WTC11 (cell line): ENCODE measurements around the gene OSBPL10. TPM values are rescaled to one million over a fixed set of nuclear protein-coding genes. Genes with fewer than 3 reads are reported as not detected.

Source experiments
- ATAC-seq: fragments of 200-7000 bp; cut with Tn5 transposase; 2 replicates; pipeline ENCODE4 v1.10.0; 2021; ENCODE audit warnings: mild to moderate bottlenecking, moderate library complexity
- CTCF ChIA-PET: fragments of 300-600 bp; sonication (Branson Sonifier 250); formaldehyde crosslinking; loops from one replicate; lab custom pipeline; 2021; ENCODE audit warnings: antibody characterized with exemption; lab: Charles Lee
- POLR2A ChIA-PET: fragments of 350-600 bp; sonication (Branson Sonifier 250); formaldehyde crosslinking; loops from one replicate; lab custom pipeline; 2021; ENCODE audit warnings: antibody characterized with exemption; lab: Charles Lee
- DNase-seq: peaks from one replicate; pipeline ENCODE4 v3.0.0; 2021; ENCODE audit warnings: low spot score
- H3K27ac Mint-ChIP-seq: 2 replicates; pipeline ENCODE4 v1.8.0; 2021; ENCODE audit warnings: mixed read lengths
- H3K27me3 Mint-ChIP-seq: 2 replicates; pipeline ENCODE4 v1.8.0; 2021; ENCODE audit warnings: low read depth, mild to moderate bottlenecking, moderate library complexity, mixed read lengths
- H3K36me3 Mint-ChIP-seq: 2 replicates; pipeline ENCODE4 v1.8.0; 2021; ENCODE audit warnings: mixed read lengths
- H3K4me1 Mint-ChIP-seq: 2 replicates; pipeline ENCODE4 v1.8.0; 2022; ENCODE audit warnings: mixed read lengths
- H3K4me3 Mint-ChIP-seq: 2 replicates; pipeline ENCODE4 v1.8.0; 2021; ENCODE audit warnings: mild to moderate bottlenecking, moderate library complexity, mixed read lengths
- H3K9me3 Mint-ChIP-seq: 2 replicates; pipeline ENCODE4 v1.8.0; 2021; ENCODE audit warnings: mixed read lengths
- AR ChIP-seq: fragments of 250-450 bp; sonication (Bioruptor Pico); IDR thresholded peaks from 2 replicates; pipeline ENCODE4 v1.9.0; 2021; ENCODE audit warnings: mild to moderate bottlenecking
- ATF3 ChIP-seq: sonication (generic); formaldehyde crosslinking; conservative IDR thresholded peaks from 2 replicates; pipeline ENCODE4 v1.8.1; 2022; ENCODE audit warnings: mild to moderate bottlenecking, missing genetic modification reagents
- CREM ChIP-seq: sonication (generic); formaldehyde crosslinking; IDR thresholded peaks from 2 replicates; pipeline ENCODE4 v1.8.1; 2022; ENCODE audit warnings: mild to moderate bottlenecking, missing genetic modification reagents, moderate library complexity
- ERG ChIP-seq: fragments of 250-450 bp; sonication (Bioruptor Pico); IDR thresholded peaks from 2 replicates; pipeline ENCODE4 v1.8.0; 2021; ENCODE audit warnings: mild to moderate bottlenecking
- FOXP4 ChIP-seq: sonication (generic); formaldehyde crosslinking; IDR thresholded peaks from 2 replicates; pipeline ENCODE4 v1.8.0; 2022; ENCODE audit warnings: mild to moderate bottlenecking, missing genetic modification reagents
- GTF2I ChIP-seq: fragments of 250-450 bp; sonication (Bioruptor Pico); conservative IDR thresholded peaks from 2 replicates; pipeline ENCODE4 v1.4.0; 2021; ENCODE audit warnings: mild to moderate bottlenecking
- JUN ChIP-seq: sonication (generic); formaldehyde crosslinking; IDR thresholded peaks from 2 replicates; pipeline ENCODE4 v1.8.0; 2023; ENCODE audit warnings: mild to moderate bottlenecking, missing genetic modification reagents
- NFATC4 ChIP-seq: fragments of 250-450 bp; sonication (Bioruptor Pico); IDR thresholded peaks from 2 replicates; pipeline ENCODE4 v1.9.0; 2021; ENCODE audit warnings: mild to moderate bottlenecking
- OVOL2 ChIP-seq: fragments of 250-450 bp; sonication (Bioruptor Pico); IDR thresholded peaks from 2 replicates; pipeline ENCODE4 v1.9.0; 2021; ENCODE audit warnings: mild to moderate bottlenecking, borderline replicate concordance
- PRDM15 ChIP-seq: sonication (generic); formaldehyde crosslinking; IDR thresholded peaks from 2 replicates; pipeline ENCODE4 v1.8.0; 2022; ENCODE audit warnings: missing genetic modification reagents
- TP53 ChIP-seq: sonication (generic); formaldehyde crosslinking; IDR thresholded peaks from 2 replicates; pipeline ENCODE4 v1.8.1; 2023; ENCODE audit warnings: mild to moderate bottlenecking, missing genetic modification reagents
- USF1 ChIP-seq: sonication (generic); formaldehyde crosslinking; IDR thresholded peaks from 2 replicates; pipeline ENCODE4 v1.8.0; 2022; ENCODE audit warnings: mild to moderate bottlenecking, missing genetic modification reagents
- ZBTB43 ChIP-seq: sonication (generic); formaldehyde crosslinking; IDR thresholded peaks from 2 replicates; pipeline ENCODE4 v1.8.1; 2023; ENCODE audit warnings: mild to moderate bottlenecking, missing genetic modification reagents
- ZNF138 ChIP-seq: sonication (generic); formaldehyde crosslinking; conservative IDR thresholded peaks from 2 replicates; pipeline ENCODE4 v1.8.1; 2022; ENCODE audit warnings: mild to moderate bottlenecking, moderate library complexity, missing genetic modification reagents
- ZNF219 ChIP-seq: sonication (generic); formaldehyde crosslinking; IDR thresholded peaks from 2 replicates; pipeline ENCODE4 v1.8.0; 2023; ENCODE audit warnings: missing genetic modification reagents, mild to moderate bottlenecking, borderline replicate concordance
- ZNF317 ChIP-seq: sonication (generic); formaldehyde crosslinking; IDR thresholded peaks from 2 replicates; pipeline ENCODE4 v1.8.1; 2023; ENCODE audit warnings: low read depth, mild to moderate bottlenecking, moderate library complexity, missing genetic modification reagents, borderline replicate concordance
- ZNF396 ChIP-seq: fragments of 250-450 bp; sonication (Bioruptor Pico); IDR thresholded peaks from 2 replicates; pipeline ENCODE4 v1.8.0; 2021; ENCODE audit warnings: mild to moderate bottlenecking, moderate library complexity, borderline replicate concordance
- ZNF425 ChIP-seq: fragments of 250-450 bp; sonication (Bioruptor Pico); conservative IDR thresholded peaks from 2 replicates; pipeline ENCODE4 v1.9.0; 2021; ENCODE audit warnings: mild to moderate bottlenecking
- ZNF671 ChIP-seq: fragments of 250-450 bp; sonication (Bioruptor Pico); IDR thresholded peaks from 2 replicates; pipeline ENCODE4 v1.8.0; 2021; ENCODE audit warnings: mild to moderate bottlenecking
- total RNA-seq: library from RNA; stranded (reverse); gene quantifications from 3 replicates; pipeline ENCODE4 v1.2.3, GENCODE V29; 2021

Gene OSBPL10
- total RNA-seq, 1 experiment from 2014 or later = 84.1 TPM

- no peaks in the 10 kb centered on the region for H3K27me3 Mint-ChIP-seq
- ChIA-PET POLR2A (no interaction called here), CTCF (interaction anchor here (0.6 to 2.4 kb wide), 23 partner anchors 8 to 430 kb away, joined by 3 to 17 read pairs (median 3); no protein-coding TSS in a partner anchor)
- peak overlapping the region; percentile 32 for H3K4me3 Mint-ChIP-seq
- H3K4me1 Mint-ChIP-seq = peaks cover 30% of the 10 kb centered on the region
- no peaks in the 10 kb centered on the region for H3K9me3 Mint-ChIP-seq
- H3K27ac Mint-ChIP-seq = peak overlapping the region; percentile 86
- peak; percentile 55 for ATAC-seq
- DNase-seq = no peak
- TF ChIP-seq ZNF425 (CRISPR knock-in tag) (no peak), USF1 (CRISPR knock-in tag) (no peak), CREM (CRISPR knock-in tag) (no peak), JUN (CRISPR knock-in tag) (no peak), ZNF138 (CRISPR knock-in tag) (no peak), ERG (CRISPR knock-in tag) (no peak), ZNF671 (CRISPR knock-in tag) (no peak), NFATC4 (CRISPR knock-in tag) (no peak), FOXP4 (CRISPR knock-in tag) (no peak), ZNF396 (CRISPR knock-in tag) (no peak), TP53 (CRISPR knock-in tag) (no peak), PRDM15 (no peak), AR (CRISPR knock-in tag) (no peak), ZBTB43 (CRISPR knock-in tag) (no peak), ATF3 (CRISPR knock-in tag) (no peak), ZNF219 (CRISPR knock-in tag) (no peak), ZNF317 (no peak), OVOL2 (CRISPR knock-in tag) (no peak), GTF2I (CRISPR knock-in tag) (no peak)
- no peaks in the 10 kb centered on the region for H3K36me3 Mint-ChIP-seq
Observed at GRCh38 chr3:31724651-31725050, 256.4 kb downstream of the OSBPL10 start.
